Smooth muscle cell (in vitro differentiated cells): ENCODE data around the gene ABCA3. TPM values are rescaled to one million over a fixed set of nuclear protein-coding genes. Genes with fewer than 3 reads are reported as not detected.

Experiments used
- DNase-seq: peaks from one replicate; lab custom pipeline; 2025; ENCODE audit not compliant: unreplicated experiment; lab: John Stamatoyannopoulos, UW
- H2AFZ ChIP-seq: fragments of 200-600 bp; sonication (generic); 2 replicates; pipeline ENCODE4 v1.6.0; 2016; ENCODE audit warnings: antibody characterized with exemption, low read depth, mild to moderate bottlenecking
- H3F3A ChIP-seq: fragments of 200-600 bp; sonication (generic); 2 replicates; pipeline ENCODE4 v1.6.0; 2017; ENCODE audit warnings: antibody characterized with exemption, low read depth
- H3K27ac ChIP-seq: fragments of 200-600 bp; sonication (generic); 2 replicates; pipeline ENCODE4 v1.5.1; 2016; ENCODE audit warnings: low read depth, mild to moderate bottlenecking
- H3K27me3 ChIP-seq: fragments of 200-600 bp; sonication (generic); 2 replicates; pipeline ENCODE4 v1.6.1; 2016; ENCODE audit warnings: low read depth, mild to moderate bottlenecking
- H3K36me3 ChIP-seq: fragments of 200-600 bp; sonication (generic); 2 replicates; pipeline ENCODE4 v1.5.1; 2016; ENCODE audit warnings: low read depth
- H3K4me1 ChIP-seq: fragments of 200-600 bp; sonication (generic); 2 replicates; pipeline ENCODE4 v1.5.1; 2016; ENCODE audit warnings: low read depth
- H3K4me2 ChIP-seq: fragments of 200-600 bp; sonication (generic); 2 replicates; pipeline ENCODE4 v1.6.0; 2016; ENCODE audit warnings: mild to moderate bottlenecking
- H3K4me3 ChIP-seq: fragments of 200-600 bp; sonication (generic); 2 replicates; pipeline ENCODE4 v1.5.1; 2016; ENCODE audit warnings: mild to moderate bottlenecking
- H3K79me2 ChIP-seq: fragments of 200-600 bp; sonication (generic); 2 replicates; pipeline ENCODE4 v1.6.0; 2016; ENCODE audit warnings: low read depth, mild to moderate bottlenecking
- H3K9ac ChIP-seq: fragments of 200-600 bp; sonication (generic); 2 replicates; pipeline ENCODE4 v1.6.0; 2016; ENCODE audit warnings: low read depth
- H3K9me3 ChIP-seq: fragments of 200-600 bp; sonication (generic); replicated peaks from 2 replicates; pipeline ENCODE4 v1.5.1; 2016; ENCODE audit warnings: low read depth
- H4K20me1 ChIP-seq: fragments of 200-600 bp; sonication (generic); 2 replicates; pipeline ENCODE4 v1.6.0; 2016; ENCODE audit warnings: low read depth
- WGBS: methylation state at CpG from one replicate; pipeline ENCODE4 v1.1.7; 2016; ENCODE audit warnings: low lambda C conversion rate; 5-methylcytosine and 5-hydroxymethylcytosine counted together
- polyA plus RNA-seq: library from polyadenylated mRNA; unstranded; fragments of >200 nt; fragmentation: Nextera tagmentation; extraction: Ambion mirVana; gene quantifications from 2 replicates; pipeline ENCODE4 v1.2.1, GENCODE V29; 2016
- total RNA-seq: library from RNA; depleted of rRNA; stranded (reverse); fragments of >200 nt; gene quantifications from 2 replicates; pipeline ENCODE4 v1.2.3, GENCODE V29; 2014
- TF ChIP-seq, protein P1 (sequence below): fragments of 200-600 bp; sonication (generic); IDR thresholded peaks from 2 replicates; pipeline ENCODE4 v1.5.1; 2017; ENCODE audit warnings: borderline replicate concordance, mild to moderate bottlenecking, antibody characterized with exemption; ENCODE audit not compliant: insufficient read depth, poor library complexity, severe bottlenecking

The ABCA3 gene
- total and polyA plus RNA-seq, 2 experiments from 2014 or later: 1.4 to 2.2 TPM

DNA sequence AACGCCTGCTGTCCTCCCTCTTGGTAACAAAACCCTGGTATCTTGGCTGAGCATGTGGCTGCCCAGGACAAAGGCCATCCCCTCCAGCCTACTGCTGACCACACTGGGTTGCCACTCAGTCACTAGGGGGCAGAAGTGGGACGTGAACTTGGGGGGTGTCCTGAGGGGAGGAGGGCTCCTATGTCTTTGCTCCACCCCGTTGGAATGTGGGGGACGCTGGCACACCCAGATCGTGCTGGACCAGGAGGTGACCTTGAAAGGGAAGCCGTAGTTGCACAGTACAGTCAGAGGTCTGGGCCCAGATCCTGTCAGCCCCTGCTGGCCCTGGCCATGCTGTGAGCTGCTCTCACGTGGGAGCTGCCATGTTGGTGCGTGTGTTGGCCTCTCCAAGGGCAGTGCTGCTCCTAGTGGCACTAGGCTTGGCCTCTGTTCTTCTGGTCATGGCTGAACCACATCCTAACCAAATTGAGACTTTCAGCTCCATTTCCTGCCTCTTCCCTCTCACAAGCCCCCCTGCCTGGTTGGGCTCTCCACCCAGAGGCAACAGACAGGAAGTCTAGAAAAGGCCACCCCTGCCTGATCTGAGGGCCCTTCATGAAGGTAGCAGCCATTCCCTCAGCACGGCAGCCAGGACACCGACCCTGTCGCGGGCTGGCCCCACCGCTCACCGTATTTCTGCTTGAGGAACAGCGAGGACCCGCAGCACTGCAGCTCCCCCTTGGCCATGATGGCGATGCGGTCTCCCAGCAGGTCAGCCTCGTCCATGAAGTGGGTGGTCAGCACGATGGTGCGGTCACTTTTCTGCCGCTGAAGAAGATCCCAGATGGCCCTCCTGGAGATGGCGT is 43.6 kb downstream of the ABCA3 start:
- no peaks in the 10 kb centered on the region for H3K9me3 ChIP-seq
- WGBS: 93% methylated on average over 23 of the region's 23 CpGs
- no peak for DNase-seq
- H3K27ac ChIP-seq: no peak overlapping the region
- no peaks in the 10 kb centered on the region for H3K4me1 ChIP-seq
- no peaks in the 10 kb centered on the region for H3K27me3 ChIP-seq
- no peak overlapping the region for H2AFZ ChIP-seq
- no peak overlapping the region for H3K4me2 ChIP-seq
- H3F3A ChIP-seq: no peaks in the 10 kb centered on the region
- H3K79me2 ChIP-seq: no peaks in the 10 kb centered on the region
- no peaks in the 10 kb centered on the region for H4K20me1 ChIP-seq
- H3K9ac ChIP-seq: no peak overlapping the region
- H3K4me3 ChIP-seq: no peak overlapping the region
- TF ChIP-seq, protein P1, sequence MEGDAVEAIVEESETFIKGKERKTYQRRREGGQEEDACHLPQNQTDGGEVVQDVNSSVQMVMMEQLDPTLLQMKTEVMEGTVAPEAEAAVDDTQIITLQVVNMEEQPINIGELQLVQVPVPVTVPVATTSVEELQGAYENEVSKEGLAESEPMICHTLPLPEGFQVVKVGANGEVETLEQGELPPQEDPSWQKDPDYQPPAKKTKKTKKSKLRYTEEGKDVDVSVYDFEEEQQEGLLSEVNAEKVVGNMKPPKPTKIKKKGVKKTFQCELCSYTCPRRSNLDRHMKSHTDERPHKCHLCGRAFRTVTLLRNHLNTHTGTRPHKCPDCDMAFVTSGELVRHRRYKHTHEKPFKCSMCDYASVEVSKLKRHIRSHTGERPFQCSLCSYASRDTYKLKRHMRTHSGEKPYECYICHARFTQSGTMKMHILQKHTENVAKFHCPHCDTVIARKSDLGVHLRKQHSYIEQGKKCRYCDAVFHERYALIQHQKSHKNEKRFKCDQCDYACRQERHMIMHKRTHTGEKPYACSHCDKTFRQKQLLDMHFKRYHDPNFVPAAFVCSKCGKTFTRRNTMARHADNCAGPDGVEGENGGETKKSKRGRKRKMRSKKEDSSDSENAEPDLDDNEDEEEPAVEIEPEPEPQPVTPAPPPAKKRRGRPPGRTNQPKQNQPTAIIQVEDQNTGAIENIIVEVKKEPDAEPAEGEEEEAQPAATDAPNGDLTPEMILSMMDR: peak; percentile 22
- no peaks in the 10 kb centered on the region for H3K36me3 ChIP-seq

DNA sequence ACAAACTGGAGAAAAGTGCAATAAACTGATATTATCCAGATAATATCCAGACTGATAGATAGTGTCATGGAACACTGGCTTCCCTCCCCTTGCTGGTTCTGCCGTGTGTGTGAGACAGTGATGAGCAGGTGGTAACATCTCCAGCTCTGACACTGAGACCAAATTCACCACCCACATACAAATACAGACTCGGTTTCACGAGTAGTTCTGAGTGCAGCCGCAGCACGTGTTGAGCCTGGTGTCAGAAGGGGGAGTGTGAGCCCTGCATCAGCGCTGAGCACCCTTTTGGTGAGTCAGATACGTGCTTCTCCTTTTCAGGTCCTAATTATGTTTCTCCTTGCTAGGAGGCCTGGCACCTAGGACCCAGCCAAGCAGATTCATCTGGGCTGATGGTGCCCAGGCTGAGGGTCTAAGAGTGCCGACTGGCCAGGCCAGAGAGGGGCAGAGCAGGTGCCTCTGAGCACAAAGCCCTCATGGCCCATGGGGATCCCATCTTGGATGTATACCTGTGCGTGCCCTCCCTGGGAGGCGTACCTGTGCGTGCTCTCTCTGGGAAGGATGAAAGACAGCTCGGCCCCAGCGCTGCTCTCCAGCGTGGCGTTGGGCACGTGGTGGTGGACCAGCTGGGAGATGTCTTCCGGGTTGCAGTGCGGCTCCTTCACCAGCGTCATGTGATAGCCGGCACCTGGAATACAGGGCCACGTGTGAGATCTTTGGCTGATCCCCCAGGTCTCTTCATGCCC is 45.3 kb downstream of the ABCA3 start:
- Histone ChIP-seq H3K4me1 (no peaks in the 10 kb centered on the region), H2AFZ (no peak overlapping the region), H3K4me3 (no peak overlapping the region), H3F3A (no peaks in the 10 kb centered on the region), H3K9me3 (no peaks in the 10 kb centered on the region), H3K36me3 (no peaks in the 10 kb centered on the region), H3K27me3 (no peaks in the 10 kb centered on the region), H3K9ac (no peak overlapping the region), H3K27ac (no peak overlapping the region), H3K79me2 (no peaks in the 10 kb centered on the region), H4K20me1 (no peaks in the 10 kb centered on the region), H3K4me2 (no peak overlapping the region)
- WGBS: 87% methylated on average over 21 of the region's 21 CpGs
- no peak for DNase-seq
- TF ChIP-seq, protein P1: no peak

DNA sequence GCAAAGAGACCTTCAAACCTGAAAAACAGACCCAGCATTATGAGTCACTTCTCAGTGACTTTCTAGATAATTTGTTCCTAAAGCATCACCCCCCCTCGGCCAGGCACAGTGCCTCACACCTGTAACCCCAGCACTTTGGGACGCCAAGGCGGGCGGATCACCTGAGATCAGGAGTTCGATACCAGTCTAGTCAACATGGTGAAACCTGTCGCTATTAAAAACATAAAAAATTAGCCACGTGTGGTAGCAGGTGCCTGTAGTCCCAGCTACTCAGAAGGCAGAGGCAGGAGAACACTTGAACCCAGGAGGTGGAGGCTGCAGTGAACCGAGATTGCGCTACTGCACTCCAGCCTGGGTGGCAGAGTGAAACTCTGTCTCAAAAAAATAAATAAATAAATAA is 48.3 kb downstream of the ABCA3 start:
- no peaks in the 10 kb centered on the region for H4K20me1 ChIP-seq
- H3K4me1 ChIP-seq: no peaks in the 10 kb centered on the region
- no peak for DNase-seq
- H2AFZ ChIP-seq: no peak overlapping the region
- WGBS: 93% methylated on average over 9 of the region's 9 CpGs
- H3K36me3 ChIP-seq: no peaks in the 10 kb centered on the region
- H3K9me3 ChIP-seq: no peaks in the 10 kb centered on the region
- H3K4me3 ChIP-seq: no peak overlapping the region
- H3F3A ChIP-seq: no peaks in the 10 kb centered on the region
- H3K4me2 ChIP-seq: no peak overlapping the region
- H3K27ac ChIP-seq: no peak overlapping the region
- H3K79me2 ChIP-seq: no peaks in the 10 kb centered on the region
- H3K27me3 ChIP-seq: no peaks in the 10 kb centered on the region
- TF ChIP-seq, protein P1: no peak
- H3K9ac ChIP-seq: no peak overlapping the region
